Psoas muscle (tissue), 8 donors: Measurements from ENCODE around the gene ROBO1. TPM values are rescaled to one million over a fixed set of nuclear protein-coding genes. Genes with fewer than 3 reads are reported as not detected.

Experiments used
- ATAC-seq, 4 donors: fragments of 200-7000 bp; cut with Tn5 transposase; one replicate each; pipeline ENCODE4 v1.9.1; 2020; ENCODE audit warnings: moderate library complexity in 3 of 4, mild to moderate bottlenecking in 2 of 4
- DNase-seq, 2 donors: peaks; one replicate each; pipeline ENCODE4 v3.0.0-alpha.2; 2020
- H3K27ac ChIP-seq: fragments of 200-600 bp; one replicate; pipeline ENCODE4 v1.8.0; 2022
- H3K27me3 ChIP-seq, 3 donors: fragments of 200-600 bp in 1 of 3; one replicate each; pipeline versions ENCODE4 v1.6.1 to v1.8.0; 2013 to 2022; ENCODE audit warnings: low read length in 2 of 3, mild to moderate bottlenecking in 2 of 3, moderate library complexity in 1 of 3; ENCODE audit not compliant: insufficient read depth in 3 of 3
- H3K36me3 ChIP-seq, 2 donors: fragments of 200-600 bp in 1 of 2; one replicate each; pipeline versions ENCODE4 v1.6.1 to v1.8.0; 2013 to 2022; ENCODE audit warnings: low read depth in 1 of 2, mild to moderate bottlenecking in 1 of 2, moderate library complexity in 1 of 2; ENCODE audit not compliant: insufficient read depth in 1 of 2
- H3K4me1 ChIP-seq: fragments of 200-600 bp; one replicate; pipeline ENCODE4 v1.8.0; 2022
- H3K4me3 ChIP-seq: fragments of 200-600 bp; one replicate; pipeline ENCODE4 v1.8.0; 2022; ENCODE audit warnings: mild to moderate bottlenecking
- H3K9me3 ChIP-seq: fragments of 200-600 bp; one replicate; pipeline ENCODE4 v1.8.0; 2022
- CTCF ChIP-seq: fragments of 200-600 bp; IDR thresholded peaks from one replicate; pipeline ENCODE4 v1.8.0; 2022; ENCODE audit warnings: antibody characterized with exemption
- WGBS, 3 donors: extraction: QIAGEN DNeasy Blood & Tissue Kit; methylation state at CpG; one replicate each; pipeline versions ENCODE4 v1.1.6 to v1.1.7; 2013; 5-methylcytosine and 5-hydroxymethylcytosine counted together
- intact Hi-C, 2 donors: fragments of 100-400 bp; cut with DNase I; formaldehyde crosslinking; loops; one replicate each; pipeline versions ENCODE4 v1.11.0 to v1.14.2; 2022
- polyA plus RNA-seq, 3 donors: library from polyadenylated mRNA; stranded (reverse); fragments of 200-250 nt; gene quantifications; one replicate each; pipeline ENCODE4 v1.2.3, GENCODE V29; 2013
- total RNA-seq, 4 donors: library from RNA; stranded (reverse); fragmentation: NEBNext Ultra II Directional in 2 of 4; extraction: Animal tissue kit (Norgen Biotek cat#: 25700) in 2 of 4; gene quantifications; one replicate each; pipeline versions ENCODE4 v1.2.1 to v1.2.4, GENCODE V29; 2021 to 2023
- donor health status: healthy with polysubstance abuse.
- donor health status: DM: no; HTN: no; CAD: no; lungs with moderate emphysema.
- donor health status: Bipolar disorder and iron deficiency.
- donor health status: healthy.
- donor health status: DM: yes; HTN: yes; CAD: no.
- donor health status: DM: no; HTN: no; CAD: no.
- donor health status: DM: no; HTN: no; CAD: no.
- donor health status: DM: yes; HTN: yes; CAD: no.

ROBO1 gene
- total and polyA plus RNA-seq, 7 donors = 0.52 to 14.0 (median 4.9) TPM

GRCh38 chr3:79167651-79168416 lies 600.0 kb downstream of the ROBO1 start:
- no peak for DNase-seq

GRCh38 chr3:79162653-79163052 lies 605.1 kb downstream of the ROBO1 start:
- Histone ChIP-seq H3K27ac (no peak overlapping the region), H3K4me3 (no peak overlapping the region), H3K9me3 (no peaks in the 10 kb centered on the region), H3K36me3 (no peaks in the 10 kb centered on the region), H3K4me1 (no peaks in the 10 kb centered on the region), H3K27me3 (no peaks in the 10 kb centered on the region)
- ATAC-seq (no peak), DNase-seq (no peak)
- whole genome bisulfite sequencing, 3 donors = 62 to 71% (median 68%) methylated on average over 2 of the region's 2 CpGs
- intact Hi-C loops = no loop called here
- no peak for TF ChIP-seq CTCF

More at GRCh38 chr3:79167651-79168416, 600.0 kb downstream of the ROBO1 start:
- Histone ChIP-seq H3K27me3 (no peaks in the 10 kb centered on the region), H3K4me1 (no peaks in the 10 kb centered on the region), H3K27ac (no peak overlapping the region), H3K4me3 (no peak overlapping the region), H3K36me3 (no peaks in the 10 kb centered on the region), H3K9me3 (no peaks in the 10 kb centered on the region)
- intact Hi-C loops = no loop called here
- no peak for TF ChIP-seq CTCF
- WGBS, 3 donors = 59 to 66% (median 64%) methylated on average over 5 of the region's 5 CpGs
- ATAC-seq = no peak

GRCh38 chr3:79161941-79162340 lies 605.9 kb downstream of the ROBO1 start:
- Histone ChIP-seq H3K4me3 (no peak overlapping the region), H3K27me3 (no peaks in the 10 kb centered on the region), H3K36me3 (no peaks in the 10 kb centered on the region), H3K9me3 (no peaks in the 10 kb centered on the region), H3K4me1 (no peaks in the 10 kb centered on the region), H3K27ac (no peak overlapping the region)
- WGBS, 3 donors = 19 to 35% (median 29%) methylated on average over 1 of the region's 1 CpG
- DNase-seq (no peak), ATAC-seq (no peak)
- intact Hi-C loops = no loop called here
- TF ChIP-seq CTCF = no peak

- intact Hi-C loops = no loop called here
- WGBS, 3 donors = 93 to 97% (median 95%) methylated on average over 1 of the region's 1 CpG
- Histone ChIP-seq H3K4me1 (no peaks in the 10 kb centered on the region), H3K27ac (no peak overlapping the region), H3K4me3 (no peak overlapping the region), H3K36me3 (no peaks in the 10 kb centered on the region), H3K9me3 (no peaks in the 10 kb centered on the region), H3K27me3 (no peaks in the 10 kb centered on the region)
- DNase-seq (no peak), ATAC-seq (no peak)
- TF ChIP-seq CTCF = no peak
Measured at GRCh38 chr3:79160421-79160820, 607.4 kb downstream of the ROBO1 start.

GRCh38 chr3:79159736-79160135 lies 608.1 kb downstream of the ROBO1 start:
- 74 to 82% (median 75%) methylated on average over 2 of the region's 2 CpGs for WGBS, 3 donors
- ATAC-seq (no peak), DNase-seq (no peak)
- no peak overlapping the region for H3K4me3 ChIP-seq
- no peak for TF ChIP-seq CTCF
- no peaks in the 10 kb centered on the region for H3K36me3 ChIP-seq
- H3K27ac ChIP-seq = no peak overlapping the region
- no peaks in the 10 kb centered on the region for H3K27me3 ChIP-seq
- intact Hi-C loops = no loop called here
- H3K4me1 ChIP-seq = no peaks in the 10 kb centered on the region
- H3K9me3 ChIP-seq = no peaks in the 10 kb centered on the region
